COLO668 (cell line): Measurements from ENCODE around the gene CEP70.
"Not testable (repeated sequence)": the region's sequence is repeated elsewhere in the genome, so short reads cannot be mapped to it uniquely, and the experiment has no call there.

Experiments used
- DNase-seq: peaks from one replicate; lab custom pipeline; 2025; ENCODE audit not compliant: unreplicated experiment; lab: John Stamatoyannopoulos, UW

CEP70 gene

DNA sequence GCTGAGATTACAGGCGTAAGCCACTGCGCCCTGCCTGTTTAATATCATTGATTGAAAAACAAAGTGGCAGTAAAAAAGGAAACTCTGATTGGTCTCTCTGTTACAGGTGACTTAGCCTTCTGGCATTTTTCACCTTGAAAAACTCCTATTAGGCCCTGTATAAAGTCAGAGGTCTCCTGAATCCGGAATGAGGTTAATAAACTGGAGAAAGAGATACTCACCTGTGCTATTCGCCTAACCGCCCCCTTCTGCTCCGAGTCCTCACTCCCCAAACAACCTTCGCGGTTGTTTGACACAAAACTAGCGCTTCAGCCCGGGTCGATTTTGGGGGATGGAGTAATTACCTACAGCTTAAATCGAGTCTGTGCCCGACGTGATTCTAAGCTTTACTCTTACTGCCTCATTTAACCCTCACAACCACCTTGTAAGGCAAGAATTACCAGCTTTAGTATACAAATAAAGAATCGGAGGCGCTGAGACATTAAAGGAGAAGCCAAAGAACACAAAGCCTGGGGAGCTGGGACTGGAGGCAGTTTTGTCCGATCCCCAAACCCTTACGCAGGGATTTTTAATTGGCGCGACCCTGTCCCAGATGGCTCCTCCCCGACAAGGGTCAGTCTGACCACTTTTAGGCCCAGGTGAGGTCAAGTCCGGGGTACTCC is 441 bp downstream of the CEP70 start:
- DNase-seq: no peak

DNA sequence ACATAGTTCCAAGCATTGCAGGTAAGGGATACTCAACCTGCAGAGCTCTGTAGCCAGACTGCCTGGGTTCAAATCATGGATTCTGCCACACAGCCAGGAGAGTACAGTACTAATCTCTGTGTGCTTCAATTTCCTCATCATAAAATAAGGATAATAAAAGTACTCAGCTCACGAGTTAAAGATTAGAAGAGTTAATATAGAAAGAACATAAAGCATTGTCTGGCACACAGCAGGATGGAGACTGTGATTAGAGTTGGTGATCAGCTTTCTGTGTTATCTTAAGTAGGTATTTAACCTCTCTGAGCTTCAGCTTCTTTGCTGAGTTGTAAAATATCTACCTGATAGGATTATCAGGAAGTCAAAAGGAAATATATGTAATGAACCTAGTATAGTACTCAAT is 2.7 kb downstream of the CEP70 start:
- DNase-seq: no peak

DNA sequence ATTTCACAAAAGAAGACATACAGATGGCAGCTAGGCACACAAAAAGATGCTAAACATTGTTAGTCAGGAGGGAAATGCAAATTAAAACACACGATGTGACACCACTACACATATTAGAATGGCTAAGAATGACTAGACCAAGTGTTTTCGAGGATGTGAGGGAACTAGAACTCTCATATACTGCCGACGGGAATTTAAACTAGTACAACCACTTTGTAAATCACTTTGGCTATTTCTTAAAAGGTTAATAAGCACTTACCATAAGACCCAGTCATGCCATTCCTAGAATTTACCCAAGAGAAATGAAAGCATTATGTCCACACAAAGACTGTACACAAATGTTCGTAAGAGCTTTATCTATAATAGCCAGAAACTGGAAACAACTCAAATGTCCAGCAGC is 5.6 kb downstream of the CEP70 start:
- DNase-seq: no peak

DNA sequence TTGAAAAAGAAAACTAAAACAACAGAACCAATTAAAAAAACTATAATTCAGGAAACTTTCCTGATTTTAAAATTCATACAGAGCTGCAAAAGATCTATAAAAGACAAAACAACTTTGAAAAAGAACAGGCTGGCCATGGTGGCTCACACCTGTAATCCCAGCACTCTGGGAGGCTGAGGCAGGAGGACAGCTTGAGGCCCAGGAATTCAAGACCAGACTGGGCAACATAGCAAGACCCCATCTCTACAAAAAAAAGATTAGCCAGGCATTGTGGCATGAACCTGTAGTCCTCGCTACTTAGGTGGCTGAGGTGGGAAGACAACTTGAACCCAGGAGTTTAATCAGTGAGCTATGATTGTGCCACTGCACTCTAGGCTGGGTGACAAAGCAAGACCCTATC is 6.7 kb downstream of the CEP70 start:
- no peak for DNase-seq

DNA sequence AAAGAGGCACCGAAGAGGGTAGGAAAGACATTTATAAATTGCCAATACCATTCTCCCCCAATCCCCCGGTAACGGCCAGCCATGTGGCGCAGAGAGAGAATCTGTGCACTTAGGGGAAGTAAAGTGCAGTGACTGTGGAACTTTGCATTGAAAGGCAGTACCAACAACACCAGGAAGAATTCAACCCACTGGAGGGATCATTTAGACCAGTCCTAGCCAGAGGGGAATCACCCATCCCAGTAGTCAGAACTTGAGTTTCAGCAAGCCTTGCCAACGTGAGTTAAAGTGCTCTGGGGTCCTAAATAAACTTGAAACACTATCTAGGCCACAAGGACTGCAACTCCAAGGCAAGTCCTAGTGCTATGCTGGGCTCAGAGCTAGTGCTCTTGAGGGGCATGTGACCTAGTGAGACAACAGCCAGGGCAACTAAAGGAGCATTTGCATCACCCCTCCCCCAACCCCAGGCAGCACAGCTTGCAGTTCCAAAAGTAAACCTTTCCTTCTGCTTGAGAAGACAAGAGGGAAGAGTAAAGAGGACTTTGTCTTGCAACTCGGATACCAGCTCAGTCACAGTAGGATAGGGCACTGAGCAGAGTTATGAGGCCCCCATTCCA is 15.0 kb downstream of the CEP70 start:
- DNase-seq: no peak

DNA sequence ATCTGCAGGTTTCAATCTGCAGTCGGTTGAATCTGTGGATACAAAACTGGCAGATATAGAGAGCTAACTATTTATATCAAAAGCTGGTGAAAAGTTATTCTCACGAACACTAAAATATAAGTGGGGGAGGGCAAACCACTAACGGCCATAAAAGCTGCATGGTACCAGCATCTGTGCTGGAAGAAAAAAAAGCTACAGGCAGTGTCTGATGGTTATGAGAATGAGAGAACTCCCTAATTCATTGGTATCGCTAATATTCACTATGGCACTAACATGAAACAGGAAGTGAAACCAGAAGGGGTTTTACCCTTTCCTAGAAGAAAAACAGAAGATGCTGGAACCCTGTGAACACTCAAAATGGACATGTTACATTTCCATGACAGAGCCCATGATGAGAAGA is 15.9 kb downstream of the CEP70 start:
- no peak for DNase-seq

DNA sequence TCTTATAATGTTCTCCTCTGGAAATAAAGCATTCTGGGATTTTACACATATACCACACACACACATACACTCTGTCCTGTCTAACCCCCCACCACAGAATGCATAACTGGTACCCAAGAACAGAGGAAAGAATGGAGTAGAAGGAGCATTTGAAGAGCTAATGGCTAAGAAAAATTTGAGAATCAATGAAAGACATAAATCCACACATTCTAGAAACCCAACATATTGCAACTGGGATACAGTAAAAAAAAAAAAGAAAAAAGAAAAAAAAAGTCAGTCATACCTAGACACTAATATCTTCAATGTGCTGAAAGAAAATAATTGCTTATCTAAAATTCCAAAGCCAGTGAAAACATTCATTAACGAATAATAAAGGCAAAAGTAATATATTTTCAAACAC is 20.9 kb downstream of the CEP70 start:
- no peak for DNase-seq

DNA sequence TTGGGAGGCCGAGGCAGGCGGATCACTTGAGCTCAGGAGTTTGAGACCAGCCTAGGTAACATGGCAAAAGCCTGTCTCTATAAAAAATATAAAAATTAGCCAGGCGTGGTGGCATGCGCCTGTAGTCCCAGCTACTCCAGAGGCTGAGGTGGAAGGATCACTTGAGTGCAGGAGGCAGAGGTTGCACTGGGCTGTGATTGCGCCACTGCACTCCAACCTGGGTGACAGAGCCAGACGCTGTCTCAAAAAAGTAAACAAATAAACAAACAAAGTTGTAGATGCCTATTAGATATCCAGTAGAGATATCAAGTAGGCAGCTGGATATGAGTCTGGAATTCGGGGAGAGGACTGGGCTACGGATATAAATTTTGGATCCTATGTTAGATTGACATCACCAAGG is 24.4 kb downstream of the CEP70 start:
- not testable (repeated sequence) for DNase-seq

DNA sequence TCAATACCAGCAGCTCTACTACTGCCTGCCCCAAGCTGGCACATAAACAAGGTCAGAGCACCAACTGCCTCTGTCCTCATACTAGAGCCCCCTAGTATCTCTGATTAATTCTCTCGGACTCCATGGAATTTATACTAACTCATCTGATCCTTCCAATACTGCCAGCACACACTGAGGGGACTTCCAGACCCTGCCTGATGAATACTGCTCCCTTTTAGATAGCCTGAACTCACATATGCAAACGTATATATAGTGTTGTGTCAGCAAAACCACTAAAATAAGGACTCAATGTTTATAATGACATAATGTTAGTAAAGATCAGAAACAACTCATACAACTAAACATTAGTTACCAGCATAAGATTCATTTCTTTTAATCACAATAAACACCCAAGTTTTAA is 25.0 kb downstream of the CEP70 start:
- no peak for DNase-seq

DNA sequence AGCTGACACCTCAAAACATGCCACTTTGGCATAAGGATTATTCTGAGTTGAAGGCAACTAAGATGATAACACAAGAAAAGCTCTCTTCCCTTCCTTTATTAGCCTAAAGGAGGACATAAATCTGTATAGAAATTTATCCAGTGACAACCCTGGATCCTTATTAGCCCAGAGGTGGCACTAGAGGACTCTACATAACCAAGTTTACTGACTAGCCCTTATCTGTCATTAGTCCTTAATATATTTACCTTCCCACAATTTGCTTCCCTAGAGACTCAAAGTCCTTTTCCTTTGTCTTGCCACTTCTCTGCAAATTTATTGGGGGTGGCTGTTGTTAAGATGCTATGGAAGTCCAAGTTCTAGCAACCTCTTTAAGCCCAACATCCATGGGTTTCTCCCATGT is 26.7 kb downstream of the CEP70 start:
- DNase-seq: no peak

DNA sequence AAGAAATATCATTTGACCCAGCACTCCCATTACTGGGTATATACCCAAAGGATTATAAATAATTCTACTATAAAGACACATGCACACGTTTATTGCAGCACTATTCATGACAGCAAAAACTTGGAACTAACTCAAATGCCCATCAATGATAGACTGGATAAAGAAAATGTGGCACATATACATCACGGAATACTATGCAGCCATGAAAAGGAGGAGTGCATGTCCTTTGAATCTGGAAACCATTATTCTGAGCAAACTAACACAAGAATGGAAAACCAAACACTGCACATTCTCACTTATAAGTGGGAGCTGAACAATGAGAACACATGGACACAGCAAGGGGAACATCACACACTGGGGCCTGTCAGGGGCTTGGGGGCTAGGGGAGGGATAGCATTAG is 27.8 kb downstream of the CEP70 start:
- DNase-seq: not testable (repeated sequence)

DNA sequence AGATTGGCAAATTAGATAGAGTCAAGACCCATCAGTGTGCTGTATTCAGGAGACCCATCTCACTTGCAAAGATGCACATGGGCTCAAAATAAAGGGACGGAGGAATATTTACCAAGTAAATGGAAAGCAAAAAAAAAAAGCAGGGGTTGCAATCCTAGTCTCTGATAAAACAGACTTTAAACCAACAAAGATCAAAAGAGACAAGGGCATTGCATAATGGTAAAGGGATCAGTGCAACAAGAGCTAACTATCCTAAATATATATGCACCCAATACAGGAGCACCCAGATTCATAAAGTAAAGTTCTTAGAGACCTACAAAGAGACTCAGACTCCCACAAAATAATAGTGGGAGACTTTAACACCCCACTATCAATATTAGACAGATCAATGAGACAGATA is 31.2 kb downstream of the CEP70 start:
- DNase-seq: not testable (repeated sequence)

DNA sequence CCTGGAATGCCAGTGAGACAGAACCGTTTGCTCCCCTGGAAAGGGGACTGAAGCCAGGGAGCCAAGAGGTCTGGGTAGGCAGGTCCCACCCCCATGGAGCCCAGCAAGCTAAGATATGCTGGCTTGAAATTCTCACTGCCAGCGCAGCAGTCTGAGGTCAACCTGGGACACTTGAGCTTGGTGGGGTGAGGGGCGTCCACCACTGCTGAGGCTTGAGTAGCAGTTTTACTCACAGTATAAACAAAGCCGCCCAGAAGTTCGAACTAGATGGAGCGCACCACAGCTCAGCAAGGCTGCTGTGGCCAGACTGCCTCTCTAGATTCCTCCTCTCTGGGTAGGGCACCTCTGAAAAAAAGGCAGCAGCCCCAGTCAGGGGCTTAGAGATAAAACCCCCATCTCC is 33.6 kb downstream of the CEP70 start:
- no peak for DNase-seq

DNA sequence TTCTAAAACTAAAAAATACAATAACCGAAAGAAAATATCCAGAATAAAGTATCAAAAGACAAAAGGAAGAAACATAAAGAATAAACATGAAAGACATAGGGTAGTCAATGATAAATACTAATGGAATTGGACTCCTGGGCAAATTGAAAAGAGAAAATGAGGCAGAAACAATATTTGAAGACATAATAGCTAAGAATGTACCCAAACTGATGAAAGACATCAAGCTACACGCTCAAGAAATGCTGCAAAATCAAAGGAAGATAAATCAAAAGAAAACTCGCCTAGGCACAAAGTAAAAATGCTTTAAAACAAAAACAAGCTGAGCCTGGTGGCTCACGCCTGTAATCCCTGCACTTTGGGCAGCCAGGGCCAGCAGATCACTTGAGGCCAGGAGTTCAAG is 34.9 kb downstream of the CEP70 start:
- no peak for DNase-seq

DNA sequence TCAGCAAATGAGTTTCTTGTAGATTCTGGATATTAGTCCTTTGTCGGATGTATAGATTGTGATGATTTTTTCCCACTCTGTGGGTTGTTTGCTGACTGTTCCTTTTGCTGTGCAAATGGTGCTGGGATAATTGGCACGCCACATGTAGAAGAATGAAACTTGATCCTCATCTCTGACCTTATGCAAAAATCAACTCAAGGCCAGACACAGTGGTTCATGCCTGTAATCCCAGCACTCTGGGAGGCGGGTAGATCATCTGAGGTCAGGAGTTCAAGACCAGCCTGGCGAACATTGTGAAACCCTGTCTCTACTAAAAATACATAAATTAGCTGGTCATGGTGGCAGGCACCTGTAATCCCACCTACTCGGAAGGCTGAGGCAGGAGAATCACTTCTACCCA is 39.3 kb downstream of the CEP70 start:
- not testable (repeated sequence) for DNase-seq

DNA sequence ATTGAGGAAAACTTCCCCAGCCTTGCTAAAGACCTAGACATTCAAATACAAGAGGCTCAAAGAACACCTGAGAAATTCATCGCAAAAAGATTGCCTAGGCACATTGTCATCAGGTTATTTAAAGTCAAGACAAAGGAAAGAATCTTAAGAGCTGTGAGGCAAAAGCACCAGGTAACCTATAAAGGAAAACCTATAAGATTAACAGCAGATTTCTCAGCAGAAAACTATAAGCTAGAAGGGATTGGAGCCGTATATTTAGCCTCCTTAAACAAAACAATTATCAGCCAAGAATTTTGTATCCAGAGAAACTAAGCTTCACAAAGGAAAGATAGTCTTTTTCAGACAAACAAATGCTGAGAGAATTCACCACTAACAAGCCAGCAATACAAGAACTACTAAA is 43.1 kb downstream of the CEP70 start:
- DNase-seq: not testable (repeated sequence)

DNA sequence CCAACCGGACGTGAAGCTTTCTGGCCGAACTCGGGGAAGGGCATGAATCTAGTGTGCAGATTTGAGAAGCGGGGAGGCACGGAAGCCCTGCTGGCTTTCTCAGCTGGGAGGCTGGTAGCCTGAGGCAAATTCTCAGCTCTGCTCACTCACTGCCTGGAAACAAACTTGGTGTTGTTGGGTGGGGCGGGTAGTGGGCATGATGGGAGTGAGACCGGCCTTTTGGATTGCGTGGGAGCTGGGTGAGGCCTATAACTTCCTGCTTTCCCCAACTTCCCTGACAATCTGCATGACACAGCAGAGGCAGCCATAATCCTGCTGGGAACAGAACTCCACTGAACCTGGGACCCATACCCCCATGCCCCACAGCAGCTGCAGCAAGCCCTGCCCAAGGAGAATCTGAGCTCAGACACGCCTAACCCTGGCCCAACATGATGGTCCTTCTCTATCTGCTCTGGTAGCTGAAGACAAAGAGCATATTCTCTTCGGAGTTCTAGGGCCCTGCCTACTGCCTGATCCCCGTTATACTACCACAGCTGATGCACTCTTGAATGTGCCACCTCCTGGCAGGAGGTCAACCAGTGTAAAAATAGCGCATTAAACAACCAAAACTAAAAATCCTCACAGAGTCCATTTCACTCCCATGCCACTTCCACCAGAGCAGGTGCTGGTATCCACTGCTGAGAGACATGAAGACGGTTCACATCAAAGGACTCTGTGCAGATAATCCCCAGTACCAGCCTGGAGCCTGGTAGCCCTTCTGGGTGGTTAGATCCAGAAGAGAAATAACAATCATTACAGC is 44.7 kb downstream of the CEP70 start:
- no peak for DNase-seq

DNA sequence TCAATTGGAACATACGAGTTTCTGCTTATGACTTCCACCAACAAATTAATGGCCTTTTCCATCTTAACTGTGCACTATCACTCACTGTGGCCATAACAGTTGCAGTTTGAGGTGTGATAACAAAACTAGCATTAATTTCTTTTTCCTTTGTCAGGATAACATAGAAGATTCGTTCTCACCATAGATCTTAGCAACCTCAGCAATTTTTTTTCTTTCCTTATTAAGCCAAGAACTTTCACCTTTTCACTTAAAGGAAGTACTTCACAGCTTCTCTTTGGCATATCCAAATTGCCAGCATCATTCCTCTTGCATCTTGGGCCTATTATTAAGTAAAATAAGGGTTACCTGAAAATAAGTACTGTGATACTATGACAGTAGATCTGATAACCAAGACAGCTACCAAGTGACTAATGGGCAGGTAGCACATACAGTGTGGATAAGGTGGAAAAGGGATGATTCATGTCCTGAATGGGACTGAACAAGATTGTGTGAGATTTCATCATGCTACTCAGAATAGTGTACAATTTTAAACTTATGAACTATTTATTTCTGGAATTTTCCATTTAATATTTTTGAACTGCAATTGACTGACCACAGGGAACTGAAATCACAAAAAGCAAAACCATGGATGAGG is 46.6 kb downstream of the CEP70 start:
- no peak for DNase-seq

DNA sequence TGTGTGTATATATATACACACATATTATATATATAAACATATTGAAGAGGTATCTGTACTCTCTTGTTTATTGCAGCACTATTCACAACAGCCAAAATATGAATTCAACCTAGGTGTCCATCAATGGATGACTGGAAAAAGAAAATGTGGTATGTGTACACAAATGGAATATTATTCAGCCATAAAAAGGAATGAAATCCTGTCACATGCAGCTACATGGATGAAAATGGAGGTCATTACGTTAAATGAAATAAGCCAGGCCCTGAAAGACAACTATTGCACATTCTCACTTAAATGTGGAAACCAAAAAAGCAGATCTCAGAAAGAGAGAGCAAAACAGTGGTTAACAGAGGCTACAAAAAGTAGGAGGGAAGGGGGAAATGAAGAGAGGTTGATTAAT is 49.5 kb downstream of the CEP70 start:
- DNase-seq: no peak

DNA sequence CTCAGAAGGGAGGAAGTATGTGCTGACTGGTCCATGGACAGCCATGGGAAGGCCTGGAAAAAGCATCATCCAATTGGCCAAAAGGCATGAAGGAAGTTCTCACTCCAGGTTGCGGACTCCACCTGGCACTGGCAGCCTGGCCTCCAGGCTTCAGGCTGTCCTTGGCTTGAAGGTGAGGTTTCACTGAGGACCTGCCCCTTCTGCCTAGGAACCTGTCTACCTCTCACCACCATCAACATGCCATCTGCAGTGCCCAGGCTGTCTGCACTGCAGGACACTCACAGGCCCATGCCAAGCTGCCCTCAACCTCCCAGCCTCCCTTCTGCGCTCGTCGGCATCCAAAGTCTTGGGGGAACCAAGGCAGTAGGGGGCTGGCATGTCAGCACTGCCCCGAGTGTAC is 51.1 kb downstream of the CEP70 start:
- DNase-seq: no peak

DNA sequence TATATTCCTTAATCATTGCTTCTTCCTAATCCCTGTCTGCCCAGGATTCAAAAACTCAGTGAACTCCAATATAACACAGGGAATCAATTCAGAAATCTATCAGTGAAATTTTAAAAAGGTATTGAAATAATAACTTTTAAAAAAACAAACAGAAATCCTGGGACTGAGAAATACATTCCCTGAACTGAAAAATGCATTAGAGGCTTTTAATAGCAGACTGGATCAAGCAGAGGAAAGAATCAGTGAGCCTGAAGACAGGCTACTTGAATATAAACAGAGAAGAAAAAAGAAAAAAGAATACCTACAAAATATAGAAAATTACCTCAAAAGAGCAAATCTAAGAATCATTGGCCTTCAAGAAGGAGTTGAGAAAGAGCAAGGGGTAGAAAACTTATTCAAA is 54.7 kb downstream of the CEP70 start:
- DNase-seq: no peak

DNA sequence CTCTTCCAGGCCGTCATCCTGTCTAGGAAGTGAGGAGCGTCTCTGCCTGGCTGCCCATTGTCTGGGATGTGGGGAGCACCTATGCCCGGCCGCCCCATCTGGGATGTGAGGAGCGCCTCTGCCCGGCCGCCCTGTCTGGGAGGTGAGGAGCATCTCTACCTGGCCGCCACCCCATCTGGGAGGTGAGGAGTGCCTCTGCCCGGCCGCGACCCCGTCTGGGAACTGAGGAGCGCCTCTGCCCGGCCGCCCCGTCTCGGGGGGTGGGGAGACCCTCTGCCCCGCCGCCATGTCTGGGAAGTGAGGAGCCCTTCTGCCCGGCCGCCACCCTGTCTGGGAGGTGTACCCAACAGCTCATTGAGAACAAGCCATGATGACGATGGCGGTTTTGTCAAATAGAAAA is 72.6 kb downstream of the CEP70 start:
- DNase-seq: not testable (repeated sequence)
